ENCODE measurements around the gene FOXP2. TPM values are rescaled to one million over a fixed set of nuclear protein-coding genes. Genes with fewer than 3 reads are reported as not detected.

The FOXP2 gene
- total RNA-seq, 1 donor from 2014 or later, result 7.6 TPM

DNA sequence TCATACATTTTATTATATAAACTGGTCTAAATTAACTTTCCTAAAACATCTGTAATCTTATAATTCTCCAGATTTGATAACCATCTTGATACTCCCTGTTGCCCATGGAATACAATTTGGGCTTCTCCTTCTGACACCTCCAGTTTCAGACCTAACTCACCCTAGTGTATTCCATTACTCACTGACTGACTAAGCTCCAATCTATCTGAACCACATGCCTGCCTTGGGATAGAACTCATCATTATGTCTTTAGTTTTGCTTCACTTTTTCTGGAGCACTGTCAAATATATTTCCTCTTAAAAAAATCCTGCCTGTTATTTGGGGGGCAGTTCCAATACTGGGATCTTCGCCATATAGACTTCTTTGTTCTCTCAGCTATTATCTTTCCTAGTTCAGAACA is 4.9 kb upstream of the FOXP2 start:
- Histone ChIP-seq H3K36me3 (no peaks in the 10 kb centered on the region), H3K27me3 (no peaks in the 10 kb centered on the region), H3K9me3 (no peaks in the 10 kb centered on the region), H3K4me3 (no peak overlapping the region), H3K4me1 (no peaks in the 10 kb centered on the region), H3K27ac (no peak overlapping the region)
- no peak for TF ChIP-seq CTCF (IDR thresholded peaks at IDR 0.05)
- DNase-seq, result no peak
- no peak for ATAC-seq
- intact Hi-C loops (cut with DNase I), result no loop called here

DNA sequence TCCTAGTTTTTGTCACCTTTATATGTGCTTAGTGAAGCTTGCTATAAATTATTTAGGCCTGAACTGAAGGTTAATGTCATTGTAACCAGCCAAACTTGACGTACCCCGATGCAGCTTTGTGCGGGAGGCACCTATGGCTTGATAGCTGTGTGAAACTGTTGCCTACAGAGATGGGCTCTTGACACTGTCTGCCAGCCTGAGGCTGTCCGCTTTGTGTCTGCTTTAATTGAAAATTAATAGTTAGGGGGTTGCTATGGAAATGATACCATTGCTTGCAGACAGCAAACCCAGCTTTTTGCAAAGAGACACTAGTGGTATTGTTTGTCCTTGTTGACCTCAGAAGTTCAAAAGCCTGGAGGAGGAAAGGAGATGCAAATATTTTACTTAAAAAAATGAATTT is 2.1 kb upstream of the FOXP2 start:
- intact Hi-C loops (cut with DNase I), result no loop called here
- DNase-seq, result no peak
- no peaks in the 10 kb centered on the region for H3K27me3 ChIP-seq

GRCh38 chr7:114413761-114414155 is 857 bp upstream of the FOXP2 start:
- intact Hi-C loops (cut with DNase I), result no loop called here
- TF ChIP-seq CTCF (IDR thresholded peaks at IDR 0.05), result no peak
- H3K27ac ChIP-seq, result no peak overlapping the region
- no peaks in the 10 kb centered on the region for H3K9me3 ChIP-seq
- H3K36me3 ChIP-seq, result no peaks in the 10 kb centered on the region
- H3K4me1 ChIP-seq, result no peaks in the 10 kb centered on the region
- no peak overlapping the region for H3K4me3 ChIP-seq
- ATAC-seq (no peak), DNase-seq (no peak)
- no peaks in the 10 kb centered on the region for H3K27me3 ChIP-seq

More for the DNA sequence above, 2.1 kb upstream of the FOXP2 start:
- Histone ChIP-seq H3K4me3 (no peak overlapping the region), H3K9me3 (no peaks in the 10 kb centered on the region), H3K27ac (no peak overlapping the region), H3K36me3 (no peaks in the 10 kb centered on the region), H3K4me1 (no peaks in the 10 kb centered on the region)
- no peak for TF ChIP-seq CTCF (IDR thresholded peaks at IDR 0.05)
- no peak for ATAC-seq

GRCh38 chr7:114415064-114415989 is 712 bp downstream of the FOXP2 start:
- Histone ChIP-seq H3K4me1 (no peaks in the 10 kb centered on the region), H3K4me3 (peak overlapping the region; percentile 25), H3K9me3 (no peaks in the 10 kb centered on the region), H3K27ac (no peak overlapping the region), H3K36me3 (no peaks in the 10 kb centered on the region), H3K27me3 (no peaks in the 10 kb centered on the region)
- DNase-seq (no peak), ATAC-seq (no peak)
- TF ChIP-seq CTCF (IDR thresholded peaks at IDR 0.05), result no peak
- intact Hi-C loops (cut with DNase I), result no loop called here

- H3K27me3 ChIP-seq, result no peaks in the 10 kb centered on the region
- H3K27ac ChIP-seq, result no peak overlapping the region
- DNase-seq (no peak), ATAC-seq (peak; percentile 58)
- H3K4me3 ChIP-seq, result peak overlapping the region; percentile 23
- no peaks in the 10 kb centered on the region for H3K9me3 ChIP-seq
- no peaks in the 10 kb centered on the region for H3K4me1 ChIP-seq
- intact Hi-C loops (cut with DNase I), result no loop called here
- no peaks in the 10 kb centered on the region for H3K36me3 ChIP-seq
- TF ChIP-seq CTCF (IDR thresholded peaks at IDR 0.05), result no peak
Observed at GRCh38 chr7:114416129-114416990, 1.7 kb downstream of the FOXP2 start.
